Measurements from ENCODE around the gene KLHL3.

KLHL3 gene

DNA sequence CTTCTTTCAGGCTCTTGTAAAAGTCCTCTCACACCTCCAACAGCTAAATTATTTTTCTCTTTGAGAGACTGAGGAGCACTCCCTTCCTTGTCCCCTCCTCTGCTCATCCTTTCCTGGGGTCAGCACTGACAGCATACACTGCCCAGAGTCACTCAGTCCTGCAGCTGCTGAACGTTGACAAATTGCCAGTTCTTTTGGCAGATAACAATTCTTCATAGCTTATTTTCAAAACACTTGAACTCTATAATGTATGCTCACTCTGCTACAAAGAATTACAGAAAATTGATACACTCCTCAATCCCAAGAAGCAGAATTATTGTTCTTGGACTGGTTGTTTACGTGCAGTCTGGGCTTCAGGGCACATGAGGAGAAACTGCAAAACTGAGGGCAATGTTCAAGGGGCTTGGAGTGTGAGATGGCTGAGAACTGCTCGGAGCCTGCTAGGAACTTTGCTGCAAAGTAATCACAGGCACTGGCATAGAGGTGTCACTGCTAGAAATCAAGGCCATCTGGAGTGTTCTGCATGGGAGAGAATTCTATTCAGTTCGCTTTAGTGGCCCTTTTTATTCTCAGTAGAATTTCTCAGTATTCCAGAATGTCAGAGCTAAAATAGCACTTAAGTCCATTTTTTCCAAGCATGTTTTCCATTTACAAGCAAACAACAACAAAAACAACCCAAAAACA lies 140.4 kb downstream of the KLHL3 start:
- H3K27me3 ChIP-seq (ENCODE audit: insufficient read depth, low read length), result no peaks in the 10 kb centered on the region
- H3K9ac ChIP-seq (ENCODE audit: low read length), result no peak overlapping the region
- no peak overlapping the region for H3K4me2 ChIP-seq (ENCODE audit: low read length)
- H3K4me3 ChIP-seq (ENCODE audit: low read depth, low read length, poor library complexity, severe bottlenecking), result no peak overlapping the region
- H3K4me1 ChIP-seq (ENCODE audit: insufficient read depth, low read length, severe bottlenecking), result no peaks in the 10 kb centered on the region
- no peaks in the 10 kb centered on the region for H3K79me2 ChIP-seq (ENCODE audit: insufficient read depth, low read length)
- TF ChIP-seq, protein P1, sequence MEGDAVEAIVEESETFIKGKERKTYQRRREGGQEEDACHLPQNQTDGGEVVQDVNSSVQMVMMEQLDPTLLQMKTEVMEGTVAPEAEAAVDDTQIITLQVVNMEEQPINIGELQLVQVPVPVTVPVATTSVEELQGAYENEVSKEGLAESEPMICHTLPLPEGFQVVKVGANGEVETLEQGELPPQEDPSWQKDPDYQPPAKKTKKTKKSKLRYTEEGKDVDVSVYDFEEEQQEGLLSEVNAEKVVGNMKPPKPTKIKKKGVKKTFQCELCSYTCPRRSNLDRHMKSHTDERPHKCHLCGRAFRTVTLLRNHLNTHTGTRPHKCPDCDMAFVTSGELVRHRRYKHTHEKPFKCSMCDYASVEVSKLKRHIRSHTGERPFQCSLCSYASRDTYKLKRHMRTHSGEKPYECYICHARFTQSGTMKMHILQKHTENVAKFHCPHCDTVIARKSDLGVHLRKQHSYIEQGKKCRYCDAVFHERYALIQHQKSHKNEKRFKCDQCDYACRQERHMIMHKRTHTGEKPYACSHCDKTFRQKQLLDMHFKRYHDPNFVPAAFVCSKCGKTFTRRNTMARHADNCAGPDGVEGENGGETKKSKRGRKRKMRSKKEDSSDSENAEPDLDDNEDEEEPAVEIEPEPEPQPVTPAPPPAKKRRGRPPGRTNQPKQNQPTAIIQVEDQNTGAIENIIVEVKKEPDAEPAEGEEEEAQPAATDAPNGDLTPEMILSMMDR (IDR thresholded peaks at IDR 0.05; ENCODE audit: low read length), result no peak
- no peaks in the 10 kb centered on the region for H3K9me3 ChIP-seq (ENCODE audit: low read length)
- no peaks in the 10 kb centered on the region for H3K9me2 ChIP-seq (ENCODE audit: low read depth, low read length)
- no peak overlapping the region for H2AFZ ChIP-seq (ENCODE audit: low read length)
- no peaks in the 10 kb centered on the region for H3F3A ChIP-seq (ENCODE audit: insufficient read depth, low read length)
- no peaks in the 10 kb centered on the region for H4K20me1 ChIP-seq (ENCODE audit: insufficient read depth, low read length)
- H3K36me3 ChIP-seq (ENCODE audit: insufficient read depth, low read length), result no peaks in the 10 kb centered on the region
- H3K27ac ChIP-seq (ENCODE audit: low read depth, low read length, poor library complexity, severe bottlenecking), result no peak overlapping the region

DNA sequence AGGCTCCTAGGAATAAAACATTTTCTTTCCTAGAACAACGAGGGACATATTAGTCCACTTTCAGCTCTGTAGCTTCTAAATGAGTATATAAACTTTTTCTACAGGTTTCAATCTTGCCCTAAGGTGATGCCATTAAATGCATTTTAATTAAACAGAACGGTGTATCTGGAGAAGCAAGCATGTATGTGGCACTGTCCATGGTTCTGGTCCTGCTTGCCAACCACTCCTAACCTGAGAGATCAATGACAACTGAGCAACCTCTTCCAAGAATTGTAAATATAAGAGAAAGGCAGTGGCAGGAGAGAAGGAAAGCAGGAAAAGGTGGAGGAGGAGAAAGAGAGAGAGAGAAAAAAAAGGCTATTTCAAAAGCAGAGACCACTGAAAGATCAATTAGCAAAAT lies 141.2 kb downstream of the KLHL3 start:
- no peaks in the 10 kb centered on the region for H3K9me3 ChIP-seq (ENCODE audit: low read length)
- H3K79me2 ChIP-seq (ENCODE audit: insufficient read depth, low read length), result no peaks in the 10 kb centered on the region
- no peaks in the 10 kb centered on the region for H3K36me3 ChIP-seq (ENCODE audit: insufficient read depth, low read length)
- no peak overlapping the region for H3K4me2 ChIP-seq (ENCODE audit: low read length)
- H3K4me3 ChIP-seq (ENCODE audit: low read depth, low read length, poor library complexity, severe bottlenecking), result no peak overlapping the region
- no peak overlapping the region for H3K27ac ChIP-seq (ENCODE audit: low read depth, low read length, poor library complexity, severe bottlenecking)
- H3K27me3 ChIP-seq (ENCODE audit: insufficient read depth, low read length), result no peaks in the 10 kb centered on the region
- H3K4me1 ChIP-seq (ENCODE audit: insufficient read depth, low read length, severe bottlenecking), result no peaks in the 10 kb centered on the region
- H4K20me1 ChIP-seq (ENCODE audit: insufficient read depth, low read length), result no peaks in the 10 kb centered on the region
- H3K9me2 ChIP-seq (ENCODE audit: low read depth, low read length), result no peaks in the 10 kb centered on the region
- no peak overlapping the region for H2AFZ ChIP-seq (ENCODE audit: low read length)
- TF ChIP-seq EZH2 (IDR thresholded peaks at IDR 0.05; ENCODE audit: borderline replicate concordance, low read length), result no peak
- TF ChIP-seq, protein P1 (IDR thresholded peaks at IDR 0.05; ENCODE audit: low read length), result no peak
- H3K9ac ChIP-seq (ENCODE audit: low read length), result no peak overlapping the region
- H3F3A ChIP-seq (ENCODE audit: insufficient read depth, low read length), result no peaks in the 10 kb centered on the region

- Histone ChIP-seq H2AFZ (ENCODE audit: low read length) (no peak overlapping the region), H3K27ac (ENCODE audit: low read depth, low read length, poor library complexity, severe bottlenecking) (no peak overlapping the region), H3K4me1 (ENCODE audit: insufficient read depth, low read length, severe bottlenecking) (no peaks in the 10 kb centered on the region), H3K9ac (ENCODE audit: low read length) (no peak overlapping the region), H3K36me3 (ENCODE audit: insufficient read depth, low read length) (no peaks in the 10 kb centered on the region), H4K20me1 (ENCODE audit: insufficient read depth, low read length) (no peaks in the 10 kb centered on the region), H3K9me2 (ENCODE audit: low read depth, low read length) (no peaks in the 10 kb centered on the region), H3K9me3 (ENCODE audit: low read length) (no peaks in the 10 kb centered on the region), H3K27me3 (ENCODE audit: insufficient read depth, low read length) (no peaks in the 10 kb centered on the region), H3F3A (ENCODE audit: insufficient read depth, low read length) (no peaks in the 10 kb centered on the region), H3K4me3 (ENCODE audit: low read depth, low read length, poor library complexity, severe bottlenecking) (no peak overlapping the region), H3K4me2 (ENCODE audit: low read length) (no peak overlapping the region), H3K79me2 (ENCODE audit: insufficient read depth, low read length) (no peaks in the 10 kb centered on the region)
- TF ChIP-seq, protein P1 (IDR thresholded peaks at IDR 0.05; ENCODE audit: low read length), result no peak
- no peak for TF ChIP-seq EZH2 (IDR thresholded peaks at IDR 0.05; ENCODE audit: borderline replicate concordance, low read length)
These were observed 143.6 kb downstream of the KLHL3 start for GRCh38 chr5:137592317-137592716.

Data from OCI-LY1 (cell line).